GM21381 (cell line): Measurements from ENCODE around the gene FRAT2.
"Not testable (repeated sequence)": the region's sequence is repeated elsewhere in the genome, so short reads cannot be mapped to it uniquely, and the experiment has no call there.

Experiments used
- ATAC-seq: cut with Tn5 transposase; IDR thresholded peaks from one replicate; pipeline ENCODE4 v1.9.1; 2021; ENCODE audit warnings: mild to moderate bottlenecking, moderate library complexity; ENCODE audit not compliant: unreplicated experiment

The FRAT2 gene

GRCh38 chr10:97356918-97357317, 22.4 kb upstream of the FRAT2 start:
- no peak for ATAC-seq

GRCh38 chr10:97356318-97356914, 21.9 kb upstream of the FRAT2 start:
- no peak for ATAC-seq

GRCh38 chr10:97355571-97355975, 21.0 kb upstream of the FRAT2 start:
- no peak for ATAC-seq

GRCh38 chr10:97353945-97354344, 19.4 kb upstream of the FRAT2 start:
- no peak for ATAC-seq

GRCh38 chr10:97349752-97350513, 15.4 kb upstream of the FRAT2 start:
- no peak for ATAC-seq

GRCh38 chr10:97347317-97347716, 12.8 kb upstream of the FRAT2 start:
- no peak for ATAC-seq

- ATAC-seq = not testable (repeated sequence)
Measured at GRCh38 chr10:97343664-97344063, 9.1 kb upstream of the FRAT2 start.

- no peak for ATAC-seq
Measured at GRCh38 chr10:97341416-97341815, 6.9 kb upstream of the FRAT2 start.

GRCh38 chr10:97338041-97338440, 3.5 kb upstream of the FRAT2 start:
- ATAC-seq = no peak

- ATAC-seq = no peak
Measured at GRCh38 chr10:97336942-97337831, 2.7 kb upstream of the FRAT2 start.

- ATAC-seq = no peak
Measured at GRCh38 chr10:97336446-97336845, 1.9 kb upstream of the FRAT2 start.

GRCh38 chr10:97336006-97336405, 1.5 kb upstream of the FRAT2 start:
- no peak for ATAC-seq

GRCh38 chr10:97335188-97335619, 675 bp upstream of the FRAT2 start:
- ATAC-seq = no peak

- ATAC-seq = peak; percentile 19
Measured at GRCh38 chr10:97333601-97334369, 744 bp downstream of the FRAT2 start.

GRCh38 chr10:97333351-97333600, 1.3 kb downstream of the FRAT2 start:
- ATAC-seq = no peak

GRCh38 chr10:97332591-97333350, 1.8 kb downstream of the FRAT2 start:
- ATAC-seq = no peak

- ATAC-seq = no peak
Measured at GRCh38 chr10:97331153-97331703, 3.3 kb downstream of the FRAT2 start.

- no peak for ATAC-seq
Measured at GRCh38 chr10:97329766-97330165, 4.8 kb downstream of the FRAT2 start.

- ATAC-seq = no peak
Measured at GRCh38 chr10:97328646-97329453, 5.7 kb downstream of the FRAT2 start.
